Measurements from ENCODE around the gene MCM3AP.

Gene MCM3AP

DNA sequence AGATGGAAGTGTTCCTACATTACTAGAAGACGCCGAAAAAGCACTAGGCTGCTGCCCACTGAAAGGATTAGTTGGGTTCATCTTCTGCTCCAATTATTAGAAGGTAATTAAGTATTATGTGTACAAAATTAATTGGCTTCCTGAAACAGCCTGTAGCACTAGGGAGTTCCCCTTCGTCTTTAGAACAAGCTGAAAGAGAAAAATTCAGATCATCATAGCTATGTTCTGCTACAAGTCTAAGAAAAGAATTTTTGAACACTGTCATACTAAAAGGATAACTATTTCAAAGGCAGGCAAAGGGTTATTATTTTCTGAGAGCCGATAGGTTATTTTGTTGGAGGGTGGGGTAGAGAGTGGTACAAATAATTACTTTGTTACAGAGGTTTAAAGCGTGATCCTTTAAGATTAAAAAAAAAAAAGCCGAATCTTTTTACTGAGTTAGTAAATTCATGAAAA is at the start of gene MCM3AP:
Gene MCM3AP (minus strand): TSS at position 406 of the 456 bp plus-strand sequence. CDS start 325 bp downstream, at position 81.
- FAIRE-seq, result no peak
- DNase-seq (ENCODE audit: extremely low spot score, insufficient read length, low read depth), result no peak

DNA sequence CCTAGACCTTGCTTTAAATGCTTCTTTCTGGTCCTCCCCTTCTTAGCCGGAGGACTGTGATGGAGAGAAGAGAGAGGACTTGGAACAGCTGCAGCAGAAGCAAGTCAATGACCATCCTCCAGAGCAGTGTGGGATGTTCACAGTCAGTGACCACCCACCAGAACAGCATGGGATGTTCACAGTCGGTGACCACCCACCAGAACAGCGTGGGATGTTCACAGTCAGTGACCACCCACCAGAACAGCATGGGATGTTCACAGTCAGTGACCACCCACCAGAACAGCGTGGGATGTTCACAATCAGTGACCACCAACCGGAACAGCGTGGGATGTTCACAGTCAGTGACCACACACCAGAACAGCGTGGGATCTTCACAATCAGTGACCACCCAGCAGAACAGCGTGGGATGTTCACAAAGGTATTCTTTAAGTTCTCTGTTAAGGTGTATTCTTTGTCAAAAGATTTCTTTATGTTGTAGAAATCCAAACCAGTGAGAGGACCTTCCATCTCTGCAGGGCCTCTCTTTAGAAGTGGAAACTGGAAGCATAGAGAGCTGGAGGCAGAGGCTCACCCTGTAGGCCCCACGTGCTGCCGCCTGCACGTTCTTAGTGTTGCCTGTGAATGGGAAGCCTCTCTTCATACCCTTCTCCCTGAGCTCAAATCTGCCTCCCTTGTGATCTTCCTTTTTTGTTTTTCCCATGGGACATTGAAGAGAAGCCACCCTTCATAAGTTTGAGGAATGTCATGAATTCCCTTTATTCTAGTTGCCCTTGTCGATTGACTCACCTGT is 49.1 kb upstream of the MCM3AP start:
- FAIRE-seq, result no peak
- DNase-seq (ENCODE audit: extremely low spot score, insufficient read length, low read depth), result no peak

DNA sequence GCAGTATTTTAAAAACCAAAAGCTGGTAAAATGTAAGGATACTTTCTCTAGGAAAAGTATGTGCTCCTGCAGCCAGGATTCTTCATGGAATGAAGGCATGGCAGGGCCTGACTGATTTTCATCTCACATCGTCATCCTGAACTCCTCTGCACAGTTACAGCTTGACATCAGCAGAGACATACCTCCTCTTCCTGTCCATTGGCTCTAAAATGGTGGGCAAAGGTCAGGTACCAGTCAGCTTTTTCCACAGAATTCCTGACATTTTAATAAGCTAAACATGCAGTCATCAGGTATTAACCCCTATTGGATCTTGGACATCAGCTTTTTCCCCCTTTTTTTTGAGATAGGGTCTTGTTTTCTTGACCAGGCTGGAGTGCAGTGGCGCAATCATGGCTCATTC is 44.4 kb upstream of the MCM3AP start:
- no peak for DNase-seq (ENCODE audit: extremely low spot score, insufficient read length, low read depth)
- FAIRE-seq, result no peak

DNA sequence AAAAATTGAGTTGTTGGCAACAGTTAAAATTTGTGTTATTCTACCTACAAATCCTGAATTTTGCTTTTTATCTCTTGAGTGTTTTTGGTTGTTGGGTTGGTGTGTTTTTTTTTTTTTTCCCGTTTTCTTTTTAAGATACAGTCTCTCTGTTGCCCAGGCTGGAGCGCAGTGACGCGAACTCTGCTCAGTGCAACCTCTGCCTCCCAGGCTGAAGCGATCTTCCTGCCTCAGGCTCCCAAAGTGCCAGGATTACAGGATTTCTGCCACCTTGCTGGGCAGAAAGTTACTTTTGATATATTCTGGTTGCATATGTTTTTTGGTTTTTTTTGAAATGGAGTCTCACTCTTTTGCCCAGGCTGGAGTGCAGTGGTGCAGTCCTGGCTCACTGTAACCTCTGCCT is 42.7 kb upstream of the MCM3AP start:
- no peak for FAIRE-seq
- DNase-seq (ENCODE audit: extremely low spot score, insufficient read length, low read depth), result no peak

DNA sequence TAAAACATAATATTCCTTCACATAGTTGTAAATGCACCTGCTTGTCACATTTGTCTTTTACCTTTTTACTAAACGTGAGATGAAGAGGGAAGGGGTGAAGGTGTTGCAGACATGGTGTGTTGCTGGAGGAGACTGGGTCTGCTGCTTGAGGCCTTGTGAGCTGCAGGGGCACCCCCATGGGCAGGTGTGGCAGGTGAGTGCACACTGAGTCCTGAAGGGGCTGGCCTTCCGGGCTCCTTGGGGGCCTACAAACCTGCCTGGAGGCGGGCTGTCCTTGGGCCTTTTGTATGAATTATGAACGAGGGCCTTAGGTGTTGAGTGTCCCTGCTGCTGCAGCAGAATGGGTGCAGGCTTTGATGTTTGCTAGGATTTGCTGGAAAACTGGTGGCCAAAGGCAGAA is 42.3 kb upstream of the MCM3AP start:
- DNase-seq (ENCODE audit: extremely low spot score, insufficient read length, low read depth) (no peak), FAIRE-seq (no peak)

DNA sequence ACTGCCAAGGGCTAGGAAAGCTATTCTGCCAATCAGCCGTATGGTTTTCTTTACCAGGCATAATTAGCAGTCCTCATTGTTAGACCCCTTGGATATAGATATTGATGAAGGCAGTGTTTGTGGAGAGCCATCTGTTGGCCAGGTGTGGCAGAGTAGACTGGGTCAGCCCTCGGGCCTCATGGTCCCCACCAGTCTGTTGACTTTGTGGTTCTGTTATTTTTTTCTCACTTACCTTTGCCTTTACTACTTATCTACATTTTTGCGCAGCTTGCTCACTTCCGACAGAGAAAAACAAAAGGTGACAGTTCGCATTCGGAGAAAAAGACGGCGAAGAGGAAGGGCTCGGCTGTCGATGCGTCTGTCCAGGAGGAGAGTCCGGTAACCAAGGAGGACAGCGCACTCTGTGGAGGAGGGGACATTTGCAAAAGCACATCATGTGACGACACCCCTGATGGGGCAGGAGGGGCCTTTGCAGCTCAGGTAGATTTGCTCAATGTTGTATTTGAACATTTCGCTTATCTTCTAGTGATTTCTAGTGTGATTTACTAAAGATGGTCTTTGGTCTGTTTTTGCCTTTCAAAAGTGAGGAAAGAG is 40.8 kb upstream of the MCM3AP start:
- FAIRE-seq (no peak), DNase-seq (ENCODE audit: extremely low spot score, insufficient read length, low read depth) (no peak)

DNA sequence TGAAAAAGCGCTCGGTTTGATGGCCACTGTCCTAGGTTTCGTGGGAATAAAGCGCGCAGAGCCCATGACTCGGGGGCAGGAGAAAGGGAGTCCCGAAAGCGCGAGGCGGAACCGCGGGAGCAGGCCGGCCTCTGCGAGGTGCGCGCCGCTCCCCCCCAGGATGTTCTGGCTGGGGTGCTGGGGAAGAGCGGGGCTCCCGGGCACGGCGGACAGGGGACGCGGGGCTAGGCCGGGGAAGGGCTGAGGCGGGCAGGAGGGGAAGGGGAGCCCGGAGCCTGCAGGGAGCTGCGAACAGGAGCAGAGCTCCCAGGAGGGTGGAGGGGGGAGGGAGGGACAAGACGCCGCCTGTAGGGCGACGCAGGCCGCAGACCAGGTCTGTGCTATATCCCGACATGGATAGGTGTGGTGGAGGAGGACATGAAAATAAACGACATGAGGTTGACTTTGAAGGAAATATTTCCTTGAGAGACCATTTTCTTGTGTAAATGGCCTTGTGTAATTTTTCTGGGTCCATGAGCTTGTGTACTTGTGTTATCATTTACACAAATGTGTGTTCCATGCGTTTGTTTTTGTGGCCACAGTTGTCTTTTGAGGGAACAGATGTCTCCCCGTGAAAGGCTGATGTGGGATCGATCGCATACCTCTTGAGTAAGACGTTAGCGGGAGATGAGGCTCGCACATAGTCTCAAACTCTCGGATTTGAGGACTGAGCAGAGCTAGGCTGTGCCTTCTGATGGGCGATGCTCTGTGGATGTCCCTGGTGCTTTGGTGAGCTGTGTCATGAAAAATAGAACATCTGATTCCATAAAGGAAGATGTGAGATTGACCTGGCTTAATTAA is 39.9 kb upstream of the MCM3AP start:
- DNase-seq (ENCODE audit: extremely low spot score, insufficient read length, low read depth), result no peak
- FAIRE-seq, result peak; percentile 12

DNA sequence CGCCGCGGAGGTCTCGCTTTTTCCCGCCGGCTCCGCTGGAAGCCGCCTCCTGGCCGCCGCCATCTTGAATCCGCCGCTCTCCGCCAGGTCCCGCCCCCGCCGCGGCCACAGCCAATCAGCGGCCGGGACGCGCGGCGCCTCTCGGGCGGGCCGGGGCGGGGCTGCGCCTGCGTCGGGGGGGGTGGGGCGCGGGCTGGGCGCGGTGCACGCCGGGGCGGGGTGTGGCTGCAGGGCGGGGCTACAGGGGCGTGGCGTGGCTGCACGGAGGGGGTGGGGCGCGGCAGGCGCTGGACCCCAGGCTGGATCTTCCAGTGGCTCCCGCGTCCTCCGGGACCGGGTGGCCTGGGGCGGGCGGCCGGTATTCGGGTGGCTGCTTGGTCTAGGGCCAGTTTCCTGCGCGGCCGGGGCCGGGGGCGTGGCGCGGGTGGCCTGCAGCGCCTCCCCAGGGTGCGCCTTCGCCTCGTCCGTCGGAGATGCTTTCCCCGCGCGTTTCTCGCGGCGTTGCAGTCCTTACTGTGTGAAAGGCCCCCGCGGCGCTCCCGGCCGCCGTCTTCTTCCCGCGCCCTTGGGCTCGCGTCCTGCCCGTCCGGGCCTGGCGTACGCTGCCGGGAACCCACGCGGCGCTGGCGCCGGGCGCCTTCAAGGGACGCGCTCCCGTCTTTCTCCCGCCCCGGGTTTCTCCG is 39.1 kb upstream of the MCM3AP start:
- FAIRE-seq (peak; percentile 44), DNase-seq (ENCODE audit: extremely low spot score, insufficient read length, low read depth) (peak; percentile 81)

DNA sequence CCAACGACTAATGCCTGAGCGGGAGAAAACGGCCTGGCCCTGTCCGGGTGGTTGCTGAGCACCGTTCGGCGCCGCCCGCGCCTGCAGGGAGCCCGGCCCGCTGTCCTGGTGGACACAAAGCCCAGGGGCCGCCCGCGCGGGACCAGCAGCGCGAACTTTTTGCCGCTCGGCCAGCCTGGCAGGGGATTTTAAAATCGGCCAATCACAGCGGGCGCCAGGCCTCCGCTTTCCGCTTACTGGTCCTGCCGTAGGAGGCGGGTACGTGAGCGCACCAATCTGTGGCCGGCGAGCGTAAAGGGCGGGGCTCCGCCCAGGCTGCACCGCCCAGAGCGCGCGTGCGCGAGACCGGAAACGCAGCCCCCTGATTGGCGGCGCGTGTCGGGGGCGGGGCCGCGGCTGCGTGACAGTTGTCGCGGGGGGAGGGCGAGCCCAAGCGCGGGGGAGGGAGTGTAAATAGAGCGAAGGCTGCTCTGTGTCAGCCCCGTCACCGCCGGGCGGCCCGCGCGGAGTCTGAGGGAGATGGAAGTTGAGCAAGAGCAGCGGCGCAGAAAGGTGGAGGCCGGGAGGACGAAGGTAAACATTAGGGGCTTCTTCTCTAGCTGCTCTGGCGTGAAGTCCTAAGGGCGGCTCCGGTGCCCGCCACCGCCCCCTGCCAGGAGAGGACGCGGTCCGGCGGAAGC is 38.4 kb upstream of the MCM3AP start, which contains the start of the genes C21orf58 and PCNT:
Gene C21orf58 (minus strand): TSS at position 161 of the 680 bp plus-strand sequence. CDS start 1,132 bp downstream, outside the sequence.
Gene PCNT (plus strand): TSS at position 447 of the 680 bp plus-strand sequence. CDS start 73 bp downstream, at position 520.
- FAIRE-seq (peak; percentile 95), DNase-seq (ENCODE audit: extremely low spot score, insufficient read length, low read depth) (peak; percentile 92)

DNA sequence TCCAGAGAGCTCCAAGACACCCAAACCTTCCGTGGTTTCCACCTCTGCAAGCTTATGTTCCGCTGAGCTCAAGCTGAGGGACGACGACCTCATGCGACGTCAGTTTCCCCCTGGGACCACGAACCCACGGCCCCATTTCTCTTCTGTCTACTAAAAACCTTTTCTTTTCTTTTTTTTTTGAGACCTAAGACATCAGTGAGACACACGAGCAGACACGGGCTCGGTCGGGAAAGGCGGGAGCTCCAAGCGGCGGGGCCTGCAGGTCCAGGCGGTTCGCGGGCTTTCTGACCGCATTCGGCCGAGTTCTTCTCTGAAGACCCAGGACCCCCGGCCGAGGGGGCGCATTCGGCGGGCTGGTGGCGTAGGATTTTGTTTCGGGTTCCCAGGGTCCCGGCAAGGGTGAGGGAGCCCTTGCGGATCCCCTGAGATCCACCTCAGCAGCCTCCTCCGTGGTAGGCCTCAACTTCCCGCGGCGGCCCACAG is 37.9 kb upstream of the MCM3AP start:
- FAIRE-seq, result no peak
- no peak for DNase-seq (ENCODE audit: extremely low spot score, insufficient read length, low read depth)

DNA sequence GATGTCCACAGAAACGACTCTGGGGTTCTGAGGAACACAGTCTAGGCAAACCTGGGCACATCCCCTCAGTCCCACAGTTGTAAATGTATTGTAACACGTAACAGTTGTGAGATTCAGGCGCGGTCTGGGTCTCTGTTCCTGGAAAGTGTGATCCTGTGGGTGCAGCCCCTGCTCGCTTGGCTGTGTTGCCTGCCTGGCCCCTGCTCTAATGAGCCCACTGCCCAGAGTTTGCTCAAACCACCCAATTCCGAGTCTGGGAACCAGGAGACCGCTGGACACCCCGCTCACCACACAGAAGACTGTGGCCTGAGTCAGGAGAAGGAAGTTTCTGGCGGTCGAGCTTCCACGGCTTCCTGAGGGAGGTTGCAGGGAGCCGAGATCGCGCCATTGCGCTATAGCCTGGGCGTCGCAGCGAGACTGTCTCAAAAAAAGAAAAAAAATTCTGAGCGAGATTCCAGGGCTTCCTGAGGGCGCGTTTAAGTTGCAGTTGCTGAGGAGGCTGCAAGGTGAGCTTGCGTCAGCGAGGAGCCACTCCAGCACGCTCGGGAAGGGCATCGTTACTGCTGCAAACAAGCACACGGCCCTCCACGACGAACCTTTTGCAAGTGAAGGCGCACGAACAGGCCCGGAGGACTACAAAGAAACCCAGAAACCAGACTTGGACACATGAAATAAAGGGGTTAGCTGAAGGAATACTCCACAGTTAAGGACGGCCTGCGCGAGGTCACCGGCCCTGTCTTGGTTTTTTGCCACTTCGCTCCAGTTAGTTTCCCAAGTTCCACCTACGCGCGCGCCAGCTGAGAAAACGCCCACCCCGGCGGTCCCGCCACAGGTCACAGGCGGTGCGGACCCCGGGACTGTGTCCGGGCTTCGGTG is 37.2 kb upstream of the MCM3AP start:
- no peak for FAIRE-seq

DNA sequence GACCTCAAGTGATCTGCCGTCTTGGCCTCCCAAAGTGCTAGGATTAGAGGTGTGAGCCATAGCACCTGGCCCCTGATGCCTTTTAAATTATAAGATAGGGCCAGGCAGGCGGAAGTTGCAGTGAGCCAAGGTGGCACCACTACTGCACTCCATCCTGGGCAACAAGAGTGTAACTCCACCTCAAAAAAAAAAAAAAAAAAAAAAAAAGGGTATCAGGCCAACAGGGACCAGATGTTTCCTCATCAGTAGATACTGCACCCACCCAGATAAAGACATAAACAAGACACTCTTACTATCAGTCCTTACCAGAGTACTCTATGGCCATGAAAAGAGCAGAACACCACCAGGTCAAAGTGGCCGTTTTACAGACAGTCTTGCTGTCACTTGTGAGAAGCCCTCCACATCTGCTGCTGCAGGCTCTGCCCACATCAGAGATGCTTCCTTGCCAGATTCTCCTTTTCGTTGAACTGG is 35.0 kb upstream of the MCM3AP start:
- no peak for FAIRE-seq
- DNase-seq (ENCODE audit: extremely low spot score, insufficient read length, low read depth), result no peak

More for the DNA sequence above, 37.2 kb upstream of the MCM3AP start:
- no peak for DNase-seq (ENCODE audit: extremely low spot score, insufficient read length, low read depth)

DNA sequence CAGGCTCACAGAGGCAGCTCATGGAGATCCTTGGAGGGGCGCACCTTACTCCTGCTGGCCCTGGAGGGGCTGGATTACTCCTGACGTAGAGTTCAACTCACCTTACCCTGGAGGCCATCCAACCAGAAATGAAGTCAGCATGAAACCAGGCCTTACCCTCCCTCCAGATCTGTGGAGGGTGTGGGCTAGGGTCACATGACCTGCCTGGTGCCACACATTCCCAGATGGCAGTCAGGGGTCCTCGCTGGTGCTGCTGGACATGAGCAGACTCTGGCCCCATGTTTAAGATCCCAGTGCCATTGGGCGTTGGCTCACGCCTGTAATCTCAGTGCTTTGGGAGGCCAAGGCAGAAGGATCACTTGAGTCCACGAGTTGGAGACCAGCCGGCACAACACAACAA is 33.8 kb upstream of the MCM3AP start:
- FAIRE-seq (no peak), DNase-seq (ENCODE audit: extremely low spot score, insufficient read length, low read depth) (no peak)

DNA sequence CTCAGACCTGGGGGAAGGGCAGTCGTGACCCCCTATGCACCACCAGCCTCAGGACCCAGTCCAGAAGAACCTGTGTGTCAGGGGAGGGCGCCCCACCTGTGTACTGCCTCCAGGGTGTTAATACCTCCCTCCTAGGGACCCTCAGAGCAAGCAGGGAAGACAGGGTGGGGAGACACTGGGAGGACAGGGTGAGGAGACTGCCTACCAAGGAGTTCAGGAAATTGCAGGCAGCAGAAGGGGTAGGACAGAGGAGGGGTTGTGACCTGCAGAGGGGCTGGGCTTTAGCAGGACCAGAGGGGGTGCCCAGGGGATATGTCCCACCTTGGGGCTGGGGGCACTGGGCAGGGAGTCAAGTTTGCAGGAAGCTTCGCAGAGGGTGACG is 33.0 kb upstream of the MCM3AP start:
- FAIRE-seq, result no peak
- no peak for DNase-seq (ENCODE audit: extremely low spot score, insufficient read length, low read depth)

DNA sequence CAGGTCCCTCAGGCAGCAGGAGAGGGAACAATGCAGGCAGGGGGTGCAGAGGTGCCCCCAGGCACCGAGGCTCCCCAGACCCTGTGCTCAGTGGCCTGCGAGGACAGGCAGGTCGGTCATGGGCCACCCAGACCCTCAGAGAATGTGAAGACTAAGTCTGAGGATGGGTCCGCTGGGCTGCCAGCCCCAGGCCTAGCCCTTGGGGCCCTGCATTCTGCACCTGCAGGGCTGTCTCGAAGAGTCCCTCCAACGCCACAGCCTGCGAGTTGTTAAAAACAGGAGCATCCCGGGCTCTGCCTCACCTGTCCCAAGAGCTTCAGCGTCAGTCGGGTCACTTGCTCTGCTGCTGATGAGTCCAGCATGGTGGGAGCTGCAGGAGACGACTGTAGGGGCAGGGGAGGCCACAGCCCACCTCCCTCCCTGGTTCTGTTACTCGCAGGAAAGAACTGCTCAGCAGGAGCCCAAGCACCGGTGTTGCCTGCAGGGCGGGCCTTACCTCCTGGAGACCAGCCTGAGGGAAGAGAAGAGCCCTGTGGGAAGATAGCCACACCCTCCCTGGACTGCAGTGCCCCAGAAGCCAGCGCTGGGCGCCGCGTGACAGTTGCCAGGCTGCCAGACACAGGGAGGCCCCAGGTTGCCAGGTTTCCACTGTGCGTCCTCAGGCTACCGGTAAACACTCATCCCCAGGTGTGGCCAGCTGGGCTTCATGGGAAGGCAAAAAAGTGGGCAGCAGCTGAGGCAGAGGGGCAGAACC is 32.5 kb upstream of the MCM3AP start:
- DNase-seq (ENCODE audit: extremely low spot score, insufficient read length, low read depth) (no peak), FAIRE-seq (no peak)

DNA sequence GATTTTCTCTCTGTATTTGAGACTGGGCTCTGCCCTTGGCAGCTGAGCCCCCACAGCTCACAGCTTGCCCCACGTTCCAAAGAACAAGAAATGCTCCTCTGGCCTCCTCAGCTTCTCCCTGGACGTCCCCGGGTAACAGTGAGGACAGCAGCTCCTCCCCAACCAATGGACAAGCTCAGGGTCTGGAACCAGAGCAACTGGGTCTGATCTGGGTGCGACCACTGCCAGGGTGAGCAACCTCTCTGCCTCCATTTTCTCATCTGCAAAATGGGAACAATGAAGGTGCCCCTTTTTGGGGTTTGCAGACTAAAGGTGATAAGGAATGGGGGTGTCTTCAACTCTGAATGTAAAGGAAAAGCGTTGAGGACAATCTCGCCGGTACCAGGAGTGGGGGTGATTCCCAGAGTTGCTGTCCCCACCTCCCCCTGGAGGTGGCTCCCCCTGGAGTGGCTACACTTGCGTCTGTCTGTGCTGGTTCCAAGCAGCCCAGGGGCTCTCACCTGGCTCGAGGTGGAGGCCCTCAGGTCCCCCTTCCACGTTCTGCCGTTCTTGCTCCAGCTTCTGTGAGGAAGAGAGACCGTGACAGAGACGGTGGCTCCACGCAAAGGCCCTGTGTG is 31.4 kb upstream of the MCM3AP start:
- no peak for FAIRE-seq

DNA sequence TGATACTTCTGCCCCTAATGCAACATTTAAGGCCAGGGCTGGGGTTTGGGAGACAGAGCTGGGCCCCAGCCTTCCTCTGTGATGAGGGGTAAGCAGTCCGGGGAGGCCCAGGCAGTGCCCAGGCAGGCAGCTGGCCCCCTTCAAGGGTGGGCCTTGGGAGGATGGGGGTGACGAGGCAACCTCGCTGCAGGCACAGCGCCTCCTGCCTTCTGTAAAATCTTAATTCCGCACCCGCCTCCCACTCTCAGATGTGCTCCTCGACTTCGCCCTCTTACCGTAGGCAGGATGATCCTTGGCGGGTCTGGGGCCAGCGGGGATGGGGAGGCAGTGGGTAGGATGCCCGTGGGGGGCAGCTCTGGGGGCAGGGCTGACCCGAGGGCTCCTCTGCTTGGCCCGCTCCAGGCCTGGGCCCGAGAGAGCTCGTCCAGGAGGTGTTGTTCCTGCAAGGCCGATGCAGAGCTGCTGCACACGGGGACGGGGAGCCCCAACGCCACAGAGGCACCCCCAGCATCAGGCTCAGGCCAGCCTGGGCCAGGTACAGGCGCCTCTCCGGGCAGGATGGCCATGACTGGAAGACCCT is 29.1 kb upstream of the MCM3AP start:
- no peak for DNase-seq (ENCODE audit: extremely low spot score, insufficient read length, low read depth)
- no peak for FAIRE-seq

More for the DNA sequence above, 31.4 kb upstream of the MCM3AP start:
- no peak for DNase-seq (ENCODE audit: extremely low spot score, insufficient read length, low read depth)
